ENCODE measurements around the gene HIC2.
"Not testable (repeated sequence)": the region's sequence is repeated elsewhere in the genome, so short reads cannot be mapped to it uniquely, and the experiment has no call there.

Gene HIC2

GRCh38 chr22:21424084-21424709 is 7.0 kb downstream of the HIC2 start:
- not testable (repeated sequence) for FAIRE-seq; DNase-seq (ENCODE audit: insufficient read length)

- DNase-seq (ENCODE audit: insufficient read length); FAIRE-seq: not testable (repeated sequence)
Measured at GRCh38 chr22:21434378-21435233, 17.4 kb downstream of the HIC2 start.

DNA sequence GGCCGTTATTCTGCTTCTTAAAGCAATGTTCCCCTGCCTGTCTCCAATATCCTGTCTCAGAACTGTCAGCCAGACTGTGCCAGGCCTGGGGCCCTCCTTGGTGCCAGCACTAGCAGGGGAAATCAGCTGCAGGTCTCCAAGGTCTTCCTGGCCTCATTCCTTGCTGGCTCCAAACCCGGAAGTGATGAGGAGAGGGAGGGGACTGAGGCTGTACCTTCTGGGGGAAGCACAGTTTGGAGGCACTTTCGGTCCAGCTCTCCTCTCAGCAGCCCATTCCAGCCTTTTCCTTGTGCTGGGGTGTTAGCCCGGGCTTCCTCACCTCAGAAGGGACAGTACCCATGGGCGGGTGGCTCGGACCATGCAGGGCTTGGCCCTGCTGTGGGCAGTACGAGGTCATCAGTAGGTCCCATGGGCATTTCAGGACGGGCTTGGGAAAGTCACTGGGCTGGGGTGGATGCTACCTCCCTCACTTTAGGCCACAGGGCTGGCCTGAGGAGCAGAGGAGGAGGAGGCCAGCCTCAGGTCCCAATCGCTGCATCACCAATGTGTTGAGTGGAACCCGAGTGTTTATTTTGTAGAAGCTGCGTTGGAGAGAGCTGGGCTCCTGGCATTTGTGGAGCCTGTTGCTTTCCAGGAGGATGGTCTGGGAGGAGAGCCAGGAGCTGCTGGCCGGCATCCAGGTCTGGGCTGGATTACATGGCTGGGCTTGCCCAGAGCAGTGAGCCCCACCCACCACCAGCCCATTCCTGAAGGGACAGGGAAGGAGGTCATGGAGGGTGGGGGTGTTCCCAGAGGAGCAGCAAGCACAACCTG is 19.0 kb downstream of the HIC2 start:
- not testable (repeated sequence) for FAIRE-seq; DNase-seq (ENCODE audit: insufficient read length)

- not testable (repeated sequence) for FAIRE-seq; DNase-seq (ENCODE audit: insufficient read length)
Measured at GRCh38 chr22:21438013-21438412, 20.8 kb downstream of the HIC2 start.

GRCh38 chr22:21440018-21440636 is 23.0 kb downstream of the HIC2 start:
- not testable (repeated sequence) for FAIRE-seq; DNase-seq (ENCODE audit: insufficient read length)

- not testable (repeated sequence) for DNase-seq (ENCODE audit: insufficient read length); FAIRE-seq
Measured at GRCh38 chr22:21440676-21441075, 23.5 kb downstream of the HIC2 start.

DNA sequence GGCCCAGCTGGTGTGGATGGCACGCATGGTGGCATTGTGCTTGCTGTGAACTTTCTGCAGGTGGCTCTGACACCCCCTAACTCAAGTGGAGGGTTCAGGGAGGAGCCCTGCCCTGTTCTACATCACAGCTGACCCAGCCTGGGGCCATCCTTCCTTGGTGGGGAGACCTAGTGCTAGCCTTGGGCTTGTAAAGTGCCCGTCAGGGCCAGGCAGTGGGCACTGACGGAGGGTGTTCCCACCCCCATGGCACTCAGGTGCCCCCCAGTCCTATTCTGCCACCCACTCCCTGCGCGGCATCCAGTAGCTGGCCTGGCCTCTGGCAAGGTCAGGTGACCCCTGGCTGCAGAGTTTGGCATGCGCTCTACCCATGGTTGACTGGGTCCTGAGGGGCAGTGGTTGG is 24.0 kb downstream of the HIC2 start:
- not testable (repeated sequence) for FAIRE-seq; DNase-seq (ENCODE audit: insufficient read length)

- FAIRE-seq, result not testable (repeated sequence)
Measured at GRCh38 chr22:21442123-21442522, 25.0 kb downstream of the HIC2 start.

DNA sequence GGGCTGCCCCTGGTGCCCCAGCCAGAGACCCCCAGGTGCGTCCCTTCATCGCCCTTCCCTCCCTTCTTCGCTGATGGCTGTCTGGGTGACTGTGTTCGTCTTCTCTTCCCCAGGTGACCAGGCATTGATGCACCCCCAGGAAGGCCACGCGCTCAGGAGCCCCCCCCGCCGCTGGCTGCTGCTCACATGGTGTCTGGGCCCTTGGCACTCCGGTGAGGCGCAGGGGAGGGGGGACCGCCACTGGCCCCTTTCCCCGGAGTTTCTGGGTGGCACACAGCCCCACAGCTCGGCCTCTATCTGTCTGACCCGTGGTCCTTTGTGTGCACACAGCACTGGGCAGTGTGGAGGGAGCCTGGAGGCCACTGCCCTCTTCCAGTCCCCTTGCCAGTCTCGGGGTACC is 25.5 kb downstream of the HIC2 start:
- DNase-seq (ENCODE audit: insufficient read length); FAIRE-seq: not testable (repeated sequence)

More at GRCh38 chr22:21442123-21442522, 25.0 kb downstream of the HIC2 start:
- DNase-seq (ENCODE audit: insufficient read length), result not testable (repeated sequence)

DNA sequence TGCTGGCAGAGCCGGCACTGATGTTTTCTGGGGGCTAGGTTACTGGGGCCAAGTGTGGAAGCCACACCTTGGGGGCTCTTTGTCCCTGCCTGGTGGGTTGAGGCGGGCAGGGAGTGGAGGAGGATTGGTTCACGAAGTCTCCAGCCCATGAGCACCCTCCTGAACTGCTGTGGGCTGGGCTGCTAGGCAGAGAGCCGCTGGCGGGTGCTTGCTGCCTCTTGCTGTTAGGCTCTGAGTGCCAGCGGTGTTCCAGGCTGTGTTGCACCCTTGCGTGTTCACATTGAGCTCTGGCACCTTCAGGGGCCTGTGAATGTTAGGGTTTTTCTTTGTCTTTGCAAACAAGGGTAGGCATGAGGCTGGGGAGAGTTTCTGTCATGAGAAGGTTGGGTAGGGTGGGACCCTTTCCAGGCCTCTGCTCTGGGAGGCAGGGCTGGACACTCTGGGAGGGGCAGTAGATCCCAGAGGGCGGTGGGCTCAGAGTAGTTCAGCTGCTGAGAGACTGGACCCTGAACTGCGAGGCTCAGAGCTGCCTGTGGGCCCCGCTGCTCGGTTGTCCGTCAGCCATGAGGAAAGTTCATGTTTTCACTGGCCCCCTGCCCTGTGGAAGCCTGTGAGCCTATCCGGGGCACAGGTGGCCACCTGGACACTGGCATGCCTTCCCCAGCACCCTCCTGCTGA is 26.0 kb downstream of the HIC2 start:
- TF ChIP-seq POLR2AphosphoS5 (IDR thresholded peaks at IDR 0.05; ENCODE audit: low read depth, low read length) (no peak), POLR2A (IDR thresholded peaks at IDR 0.05; ENCODE audit: low read depth, low read length) (no peak), TAF1 (IDR thresholded peaks at IDR 0.05; ENCODE audit: borderline replicate concordance, low read depth, low read length) (no peak)
- DNase-seq (ENCODE audit: insufficient read length) (no peak), FAIRE-seq (no peak)

DNA sequence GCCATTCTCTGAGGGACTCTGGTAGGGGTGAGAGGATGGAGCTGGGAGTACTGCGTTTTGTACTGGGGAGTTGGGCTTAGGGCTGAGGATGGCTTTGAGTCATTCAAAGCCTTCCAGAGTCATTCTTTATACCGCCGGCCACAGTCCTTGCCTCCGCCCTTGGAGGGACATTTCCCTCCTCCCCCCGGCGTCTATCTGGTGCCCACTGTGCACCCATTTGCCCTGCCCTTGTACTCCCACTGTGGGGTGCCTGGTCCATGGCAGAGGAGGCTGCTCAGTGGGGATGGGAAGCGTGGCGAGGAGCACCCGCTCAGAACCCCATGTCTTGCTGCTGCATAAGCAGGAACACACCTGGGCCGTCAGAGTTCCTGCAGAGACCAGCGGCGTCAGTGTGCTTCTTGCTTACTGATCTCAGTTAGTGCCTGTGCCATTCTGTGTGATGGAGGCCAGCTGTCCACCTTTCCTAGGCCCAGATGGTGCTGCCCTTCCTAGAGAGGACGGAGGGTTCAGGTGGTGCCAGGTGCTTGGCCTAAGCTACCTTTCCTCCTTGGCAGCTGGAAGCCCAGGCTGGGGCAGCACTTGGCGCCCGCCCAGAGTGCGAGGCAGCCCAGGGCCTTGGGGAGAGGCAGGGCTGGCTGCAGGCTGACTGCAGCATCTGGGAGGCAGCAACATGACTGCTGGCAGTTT is 26.7 kb downstream of the HIC2 start:
- TF ChIP-seq POLR2AphosphoS5 (IDR thresholded peaks at IDR 0.05; ENCODE audit: low read depth, low read length) (no peak), POLR2A (IDR thresholded peaks at IDR 0.05; ENCODE audit: low read depth, low read length) (no peak), TAF1 (IDR thresholded peaks at IDR 0.05; ENCODE audit: borderline replicate concordance, low read depth, low read length) (no peak)
- FAIRE-seq, result no peak
- DNase-seq (ENCODE audit: insufficient read length), result no peak

GRCh38 chr22:21444701-21445436 is 27.7 kb downstream of the HIC2 start:
- DNase-seq (ENCODE audit: insufficient read length), result no peak
- no peak for FAIRE-seq
- TF ChIP-seq TAF1 (IDR thresholded peaks at IDR 0.05; ENCODE audit: borderline replicate concordance, low read depth, low read length) (no peak), POLR2AphosphoS5 (IDR thresholded peaks at IDR 0.05; ENCODE audit: low read depth, low read length) (no peak), POLR2A (IDR thresholded peaks at IDR 0.05; ENCODE audit: low read depth, low read length) (no peak)

Data from GM12892 (cell line).